Measurements from ENCODE around the gene SHC3. TPM values are rescaled to one million over a fixed set of nuclear protein-coding genes. Genes with fewer than 3 reads are reported as not detected.

Gene SHC3
- total RNA-seq, 1 donor from 2014 or later, result 0.59 TPM

Other genes with a start within 250 kb of the SHC3 start
- 19.8 TPM for gene S1PR3, start 187.3 kb downstream of the SHC3 start, total RNA-seq
- gene CKS2, start 132.4 kb upstream of the SHC3 start, total RNA-seq, result 11.2 TPM
- gene SECISBP2, start 139.7 kb upstream of the SHC3 start, total RNA-seq, result 15.7 TPM